ENCODE data around the gene SCGB1D4.

SCGB1D4 gene

GRCh38 chr11:62260261-62260953 lies 38.5 kb downstream of the SCGB1D4 start:
- H3K27ac ChIP-seq (ENCODE audit: low read depth, low read length): no peak overlapping the region
- H3K4me3 ChIP-seq (ENCODE audit: low read depth in 1 of 5, low read length in 5 of 5): no peak overlapping the region
- H3K9ac ChIP-seq (ENCODE audit: low read length in 5 of 5): no peak overlapping the region
- H3K27me3 ChIP-seq (ENCODE audit: control insufficient read depth in 5 of 5, insufficient read depth in 4 of 5, low read length in 5 of 5): no peaks in the 10 kb centered on the region
- H3K4me1 ChIP-seq (ENCODE audit: control insufficient read depth in 5 of 5, insufficient read depth in 5 of 5, low read length in 5 of 5): no peaks in the 10 kb centered on the region
- H3K9me3 ChIP-seq (ENCODE audit: control insufficient read depth in 5 of 5, low read length in 5 of 5): no peaks in the 10 kb centered on the region
- no peaks in the 10 kb centered on the region for H3K36me3 ChIP-seq (ENCODE audit: control insufficient read depth in 5 of 5, insufficient read depth in 5 of 5, low read length in 5 of 5)

- peaks cover 8 to 34% (median 24%) of the 10 kb centered on the region in 5 donors for H3K9me3 ChIP-seq (ENCODE audit: control insufficient read depth in 5 of 5, low read length in 5 of 5)
- no peaks in the 10 kb centered on the region for H3K4me1 ChIP-seq (ENCODE audit: control insufficient read depth in 5 of 5, insufficient read depth in 5 of 5, low read length in 5 of 5)
- no peak overlapping the region for H3K9ac ChIP-seq (ENCODE audit: low read length in 5 of 5)
- H3K4me3 ChIP-seq (ENCODE audit: low read depth in 1 of 5, low read length in 5 of 5): no peak overlapping the region
- H3K27me3 ChIP-seq (ENCODE audit: control insufficient read depth in 5 of 5, insufficient read depth in 4 of 5, low read length in 5 of 5): no peaks in the 10 kb centered on the region
- no peak overlapping the region for H3K27ac ChIP-seq (ENCODE audit: low read depth, low read length)
- H3K36me3 ChIP-seq (ENCODE audit: control insufficient read depth in 5 of 5, insufficient read depth in 5 of 5, low read length in 5 of 5): no peaks in the 10 kb centered on the region
Measured at GRCh38 chr11:62256281-62256680, 42.6 kb downstream of the SCGB1D4 start.

- Histone ChIP-seq H3K36me3 (ENCODE audit: control insufficient read depth in 5 of 5, insufficient read depth in 5 of 5, low read length in 5 of 5) (no peaks in the 10 kb centered on the region), H3K9ac (ENCODE audit: low read length in 5 of 5) (no peak overlapping the region)
Measured at GRCh38 chr11:62253999-62254542, 44.8 kb downstream of the SCGB1D4 start.

GRCh38 chr11:62251698-62252097 lies 47.2 kb downstream of the SCGB1D4 start:
- Histone ChIP-seq H3K9me3 (ENCODE audit: control insufficient read depth in 5 of 5, low read length in 5 of 5) (peaks cover 17 to 47% (median 36%) of the 10 kb centered on the region in 5 donors), H3K27me3 (ENCODE audit: control insufficient read depth in 5 of 5, insufficient read depth in 4 of 5, low read length in 5 of 5) (peaks cover 0 to 4% (median 0%) of the 10 kb centered on the region in 5 donors), H3K4me1 (ENCODE audit: control insufficient read depth in 5 of 5, insufficient read depth in 5 of 5, low read length in 5 of 5) (no peaks in the 10 kb centered on the region), H3K36me3 (ENCODE audit: control insufficient read depth in 5 of 5, insufficient read depth in 5 of 5, low read length in 5 of 5) (no peaks in the 10 kb centered on the region), H3K9ac (ENCODE audit: low read length in 5 of 5) (no peak overlapping the region), H3K4me3 (ENCODE audit: low read depth in 1 of 5, low read length in 5 of 5) (peak overlapping the region in 3 of 5 donors; percentile 4 to 52 (median 35)), H3K27ac (ENCODE audit: low read depth, low read length) (no peak overlapping the region)

More at GRCh38 chr11:62253999-62254542, 44.8 kb downstream of the SCGB1D4 start:
- H3K27me3 ChIP-seq (ENCODE audit: control insufficient read depth in 5 of 5, insufficient read depth in 4 of 5, low read length in 5 of 5): no peaks in the 10 kb centered on the region
- no peak overlapping the region for H3K27ac ChIP-seq (ENCODE audit: low read depth, low read length)
- no peaks in the 10 kb centered on the region for H3K4me1 ChIP-seq (ENCODE audit: control insufficient read depth in 5 of 5, insufficient read depth in 5 of 5, low read length in 5 of 5)
- H3K4me3 ChIP-seq (ENCODE audit: low read depth in 1 of 5, low read length in 5 of 5): no peak overlapping the region
- peaks cover 17 to 47% (median 36%) of the 10 kb centered on the region in 5 donors for H3K9me3 ChIP-seq (ENCODE audit: control insufficient read depth in 5 of 5, low read length in 5 of 5)
